RWPE2 (cell line): ENCODE measurements around the gene LPIN3.

Experiments
- ATAC-seq: fragments of 200-7000 bp; cut with Tn5 transposase; 3 replicates; pipeline ENCODE4 v1.9.1; 2021; ENCODE audit warnings: low read depth
- DNase-seq: peaks from one replicate; pipeline ENCODE4 v3.0.0-alpha.2; 2020; ENCODE audit warnings: low spot score
- H3K27ac ChIP-seq: fragments of 450-650 bp; 2 replicates; pipeline ENCODE4 v1.5.1; 2017; ENCODE audit warnings: mild to moderate bottlenecking; ENCODE audit not compliant: poor library complexity, severe bottlenecking
- H3K27me3 ChIP-seq: fragments of 250-450 bp; sonication (Bioruptor Pico); 2 replicates; pipeline ENCODE4 v1.5.1; 2021; ENCODE audit warnings: mild to moderate bottlenecking, moderate library complexity; ENCODE audit not compliant: insufficient read depth, poor library complexity, severe bottlenecking
- H3K36me3 ChIP-seq: fragments of 250-450 bp; sonication (Bioruptor Pico); 2 replicates; pipeline ENCODE4 v1.5.1; 2020; ENCODE audit warnings: low read depth, mild to moderate bottlenecking, moderate library complexity
- H3K4me1 ChIP-seq: fragments of 250-450 bp; sonication (Bioruptor Pico); 2 replicates; pipeline ENCODE4 v1.5.1; 2021; ENCODE audit warnings: mild to moderate bottlenecking, moderate library complexity; ENCODE audit not compliant: insufficient read depth, poor library complexity, severe bottlenecking
- H3K4me3 ChIP-seq: fragments of 250-450 bp; sonication (Bioruptor Pico); 2 replicates; pipeline ENCODE4 v1.5.1; 2021; ENCODE audit warnings: mild to moderate bottlenecking, moderate library complexity; ENCODE audit not compliant: severe bottlenecking
- H3K9me3 ChIP-seq: fragments of 250-450 bp; sonication (Bioruptor Pico); 2 replicates; pipeline ENCODE4 v1.5.1; 2021; ENCODE audit warnings: mild to moderate bottlenecking, moderate library complexity; ENCODE audit not compliant: severe bottlenecking
- TF ChIP-seq, protein P1 (sequence below): fragments of 450-650 bp; IDR thresholded peaks from one replicate; pipeline ENCODE4 v1.5.1; 2017; ENCODE audit warnings: mild to moderate bottlenecking, moderate library complexity; ENCODE audit not compliant: poor library complexity, severe bottlenecking

LPIN3 gene

DNA sequence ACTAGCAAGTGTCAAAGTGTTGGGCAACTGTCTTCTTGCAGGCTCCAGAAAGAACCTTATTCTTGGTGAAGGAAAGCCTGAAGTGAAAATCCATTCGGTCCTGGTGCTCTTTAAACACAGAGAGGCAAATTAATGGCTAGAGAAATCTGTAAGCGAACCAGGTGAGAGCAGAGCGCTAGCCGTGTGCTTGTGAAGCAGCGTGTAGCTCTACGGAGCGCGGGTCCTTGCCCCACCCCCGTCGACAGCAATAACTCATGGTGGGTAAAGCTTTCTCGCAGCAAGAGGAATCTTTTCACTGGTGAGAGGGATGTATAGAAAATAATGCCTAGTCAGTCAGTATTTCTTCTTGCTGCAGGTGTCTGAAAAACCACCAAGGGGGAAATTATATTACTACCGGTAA lies 63.0 kb downstream of the LPIN3 start:
- Histone ChIP-seq H3K36me3 (peaks cover 35% of the 10 kb centered on the region), H3K27me3 (no peaks in the 10 kb centered on the region), H3K27ac (no peak overlapping the region), H3K9me3 (no peaks in the 10 kb centered on the region), H3K4me3 (no peak overlapping the region), H3K4me1 (no peaks in the 10 kb centered on the region)
- TF ChIP-seq, protein P1, sequence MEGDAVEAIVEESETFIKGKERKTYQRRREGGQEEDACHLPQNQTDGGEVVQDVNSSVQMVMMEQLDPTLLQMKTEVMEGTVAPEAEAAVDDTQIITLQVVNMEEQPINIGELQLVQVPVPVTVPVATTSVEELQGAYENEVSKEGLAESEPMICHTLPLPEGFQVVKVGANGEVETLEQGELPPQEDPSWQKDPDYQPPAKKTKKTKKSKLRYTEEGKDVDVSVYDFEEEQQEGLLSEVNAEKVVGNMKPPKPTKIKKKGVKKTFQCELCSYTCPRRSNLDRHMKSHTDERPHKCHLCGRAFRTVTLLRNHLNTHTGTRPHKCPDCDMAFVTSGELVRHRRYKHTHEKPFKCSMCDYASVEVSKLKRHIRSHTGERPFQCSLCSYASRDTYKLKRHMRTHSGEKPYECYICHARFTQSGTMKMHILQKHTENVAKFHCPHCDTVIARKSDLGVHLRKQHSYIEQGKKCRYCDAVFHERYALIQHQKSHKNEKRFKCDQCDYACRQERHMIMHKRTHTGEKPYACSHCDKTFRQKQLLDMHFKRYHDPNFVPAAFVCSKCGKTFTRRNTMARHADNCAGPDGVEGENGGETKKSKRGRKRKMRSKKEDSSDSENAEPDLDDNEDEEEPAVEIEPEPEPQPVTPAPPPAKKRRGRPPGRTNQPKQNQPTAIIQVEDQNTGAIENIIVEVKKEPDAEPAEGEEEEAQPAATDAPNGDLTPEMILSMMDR = no peak
- ATAC-seq (no peak), DNase-seq (no peak)

DNA sequence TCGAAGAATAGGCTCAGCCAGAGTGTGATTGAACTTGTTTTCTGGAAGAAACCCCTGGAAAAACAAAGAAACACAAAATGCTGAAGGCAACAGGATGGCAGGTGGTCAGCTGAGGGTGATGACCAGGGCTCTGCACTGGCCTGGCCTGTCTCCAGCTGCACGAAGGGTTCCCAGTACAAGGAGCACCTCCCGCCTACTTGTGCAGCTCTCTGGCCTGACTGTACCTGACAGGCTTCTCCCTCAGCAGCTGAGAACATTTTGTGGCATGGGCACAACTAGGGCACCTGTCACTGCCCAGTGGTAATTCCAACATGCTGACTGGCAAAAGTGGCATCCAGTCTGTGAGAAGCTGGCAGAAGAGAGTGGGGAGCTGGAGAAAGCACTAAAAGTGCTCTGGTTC lies 64.8 kb downstream of the LPIN3 start:
- TF ChIP-seq, protein P1 = no peak
- Histone ChIP-seq H3K27me3 (no peaks in the 10 kb centered on the region), H3K36me3 (peaks cover 47% of the 10 kb centered on the region), H3K27ac (no peak overlapping the region), H3K4me1 (no peaks in the 10 kb centered on the region), H3K4me3 (no peak overlapping the region), H3K9me3 (no peaks in the 10 kb centered on the region)
- ATAC-seq (no peak), DNase-seq (no peak)

DNA sequence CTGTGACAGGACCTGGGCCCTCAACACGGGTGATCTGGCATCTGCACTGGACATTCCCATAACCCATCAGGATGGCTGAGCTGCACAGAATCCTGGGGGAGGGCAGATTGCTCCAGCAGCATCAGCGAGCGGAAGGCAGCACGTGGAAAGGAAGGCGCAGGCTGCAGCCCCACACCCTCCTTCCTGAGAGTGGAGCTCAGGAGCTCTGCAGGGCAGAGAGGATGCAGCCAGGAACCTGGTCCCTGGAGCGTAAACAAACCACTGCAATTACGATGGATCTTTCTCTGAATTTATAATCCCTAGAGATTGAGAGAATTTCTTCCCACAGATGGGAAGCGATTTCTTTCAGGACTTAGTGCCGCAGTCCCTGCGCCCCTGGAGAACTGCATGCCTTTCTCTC lies 65.7 kb downstream of the LPIN3 start:
- Histone ChIP-seq H3K36me3 (peaks cover 51% of the 10 kb centered on the region), H3K27ac (no peak overlapping the region)

DNA sequence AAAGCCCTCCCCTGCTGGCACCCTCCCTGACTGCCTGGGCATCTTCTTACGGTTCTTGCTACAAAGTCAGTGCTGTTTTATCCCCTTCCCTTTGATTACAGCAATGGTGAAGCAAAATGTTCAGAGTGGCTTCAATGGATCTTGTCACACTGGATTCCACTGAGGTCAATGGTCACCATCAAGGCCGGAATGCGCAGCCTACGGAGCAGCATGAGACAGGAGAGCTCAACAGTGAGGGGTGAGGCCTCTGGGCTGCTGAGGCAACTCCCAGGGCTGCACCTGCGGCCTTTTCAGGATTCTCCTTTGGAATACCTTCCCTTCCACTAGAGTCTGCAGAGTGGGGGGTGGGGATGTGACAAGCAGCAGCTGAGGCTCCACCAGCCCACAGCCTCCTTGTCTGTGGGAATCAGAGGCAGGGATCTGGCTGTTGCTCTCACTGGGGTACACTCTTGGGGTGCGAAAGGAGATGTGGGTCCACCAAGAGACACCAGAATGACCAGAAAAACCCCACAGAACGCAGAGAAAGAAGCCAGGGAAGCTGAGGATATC lies 66.3 kb downstream of the LPIN3 start:
- ATAC-seq = no peak
- H3K4me3 ChIP-seq = no peak overlapping the region
- H3K27ac ChIP-seq = no peak overlapping the region
- H3K27me3 ChIP-seq = no peaks in the 10 kb centered on the region
- TF ChIP-seq, protein P1 = no peak
- H3K9me3 ChIP-seq = no peaks in the 10 kb centered on the region
- peaks cover 57% of the 10 kb centered on the region for H3K36me3 ChIP-seq
- DNase-seq = no peak
- H3K4me1 ChIP-seq = no peaks in the 10 kb centered on the region

More for the DNA sequence above, 65.7 kb downstream of the LPIN3 start:
- Histone ChIP-seq H3K27me3 (no peaks in the 10 kb centered on the region), H3K4me1 (no peaks in the 10 kb centered on the region), H3K9me3 (no peaks in the 10 kb centered on the region), H3K4me3 (no peak overlapping the region)
- TF ChIP-seq, protein P1 = no peak
- ATAC-seq (no peak), DNase-seq (no peak)

DNA sequence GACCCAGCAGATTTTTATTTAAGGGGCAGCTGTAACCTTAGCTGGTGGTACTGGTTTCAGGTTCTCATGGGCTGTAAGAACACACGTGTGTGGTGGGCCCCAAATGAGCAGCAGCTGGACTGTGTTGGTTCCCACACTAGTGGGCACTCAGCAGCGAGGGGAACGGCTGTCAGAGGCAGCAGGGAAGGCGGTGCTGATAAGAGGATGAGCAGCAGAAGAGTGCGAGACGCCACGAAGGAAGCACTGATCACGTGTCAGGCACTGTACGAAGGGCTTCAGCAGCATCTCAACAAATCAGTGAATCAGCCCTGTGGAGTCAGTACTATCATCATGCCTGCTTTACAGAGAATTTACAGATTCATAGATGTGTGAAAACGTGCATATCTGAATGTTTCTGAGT lies 67.0 kb downstream of the LPIN3 start:
- Histone ChIP-seq H3K4me3 (no peak overlapping the region), H3K27ac (no peak overlapping the region), H3K9me3 (no peaks in the 10 kb centered on the region), H3K36me3 (peaks cover 58% of the 10 kb centered on the region), H3K27me3 (no peaks in the 10 kb centered on the region), H3K4me1 (no peaks in the 10 kb centered on the region)
- no peak for ATAC-seq
- no peak for DNase-seq
- TF ChIP-seq, protein P1 = no peak
